HG03045 (cell line): ENCODE results near the gene BZW1.

ENCODE experiments used
- ATAC-seq: cut with Tn5 transposase; IDR thresholded peaks from one replicate; pipeline ENCODE4 v1.9.1; 2021; ENCODE audit warnings: mild to moderate bottlenecking, moderate library complexity; ENCODE audit not compliant: unreplicated experiment

The BZW1 gene

GRCh38 chr2:200811333-200812121, at the start of gene BZW1:
Gene BZW1 (plus strand): TSS chr2:200811910. CDS start chr2:200813218, 1,308 bp downstream.
- peak; percentile 77 for ATAC-seq

GRCh38 chr2:200762127-200762526, 49.6 kb upstream of the BZW1 start:
- no peak for ATAC-seq

DNA sequence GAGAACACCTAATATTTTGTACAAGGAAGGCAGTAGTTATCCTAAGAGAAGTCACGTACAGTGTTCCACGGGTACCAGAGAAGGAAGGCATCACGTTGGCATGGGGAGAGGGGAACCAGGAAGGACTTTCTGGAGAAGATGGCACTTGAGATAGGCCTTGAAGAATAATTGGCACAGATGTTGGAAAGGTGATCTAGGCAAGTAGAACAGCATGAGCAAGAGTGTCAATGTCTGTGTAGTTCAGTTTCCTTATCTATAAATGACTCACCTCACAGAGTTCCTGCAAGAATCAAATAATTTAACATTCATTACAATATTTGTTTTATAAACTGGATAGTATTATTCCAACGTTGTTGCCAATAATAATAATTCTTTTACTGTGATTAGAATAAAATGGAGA, 48.3 kb upstream of the BZW1 start:
- ATAC-seq = no peak

DNA sequence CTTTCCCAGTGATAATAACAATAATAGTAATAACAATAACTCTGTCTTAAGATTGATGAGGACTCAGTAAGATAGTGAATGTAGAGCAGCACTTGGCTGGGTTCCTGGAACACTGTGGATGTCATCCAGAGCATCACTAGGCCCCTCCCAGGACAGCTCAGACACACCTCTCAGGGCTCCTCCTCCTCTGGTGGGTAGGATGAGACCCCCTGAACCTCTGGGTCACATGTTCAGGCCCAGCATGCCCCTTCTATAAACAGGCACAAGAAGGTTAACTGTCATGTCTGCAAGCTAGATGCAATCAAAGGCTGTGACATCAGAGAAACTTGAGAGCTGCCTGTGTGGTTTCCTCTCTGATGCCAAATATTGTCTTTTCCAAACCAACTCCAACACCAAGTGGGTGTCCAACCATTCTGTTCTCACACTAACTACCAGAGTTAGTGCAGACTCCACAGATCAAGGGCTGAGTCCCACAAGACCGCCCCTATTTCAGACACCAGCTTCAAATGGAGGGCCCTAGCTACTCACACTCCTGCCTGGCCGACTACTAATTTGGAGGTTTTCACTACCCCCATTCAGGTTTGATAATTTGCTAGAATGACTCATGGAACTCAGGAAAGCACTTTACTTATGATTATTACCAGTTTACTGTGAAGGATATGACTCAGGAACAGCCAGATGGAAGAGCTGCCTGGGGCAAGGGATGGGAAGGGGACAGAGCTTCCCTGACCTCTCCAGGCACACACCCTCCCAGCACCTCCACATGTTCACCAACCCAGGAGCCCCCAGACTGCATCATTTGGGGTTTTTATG, 46.4 kb upstream of the BZW1 start:
- peak; percentile 60 for ATAC-seq

- ATAC-seq = no peak
Measured at GRCh38 chr2:200765995-200766660, 45.6 kb upstream of the BZW1 start.

DNA sequence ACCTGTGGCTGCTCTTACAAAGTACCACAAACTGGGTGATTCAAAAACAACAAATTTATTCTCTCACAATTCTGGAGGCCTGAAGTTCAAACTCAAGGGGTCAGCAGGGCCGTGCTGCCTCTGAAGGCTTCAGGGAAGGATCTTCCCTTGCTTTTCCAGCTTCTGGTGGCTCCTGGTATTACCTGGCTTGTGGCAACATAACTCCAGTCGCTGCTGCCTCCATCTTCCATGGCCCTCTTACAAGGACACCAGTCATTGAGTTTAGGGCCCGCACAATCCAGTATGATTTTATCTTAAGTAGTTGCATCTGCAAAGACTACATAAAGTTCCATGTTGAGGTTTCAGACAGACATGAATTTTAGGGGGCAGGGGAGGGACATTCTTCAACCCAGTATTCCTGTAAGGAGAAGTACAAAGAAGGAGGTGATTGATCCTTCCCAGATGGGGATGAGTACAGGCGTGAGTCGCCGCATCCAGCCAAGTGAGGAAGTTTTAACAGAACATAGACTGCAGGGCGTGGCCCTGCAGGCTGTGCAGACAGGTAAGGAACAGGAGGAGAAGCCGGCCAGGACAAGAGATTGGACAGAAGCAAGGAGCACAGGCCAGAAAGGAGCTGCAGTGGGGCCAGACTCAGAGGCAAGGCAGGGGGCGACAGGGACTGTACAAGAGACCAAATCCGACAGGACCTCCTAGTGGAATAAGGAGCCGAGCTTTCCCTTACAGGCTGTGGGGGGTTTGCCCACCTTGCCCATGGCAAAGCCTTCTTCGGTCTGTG, 44.4 kb upstream of the BZW1 start:
- no peak for ATAC-seq

DNA sequence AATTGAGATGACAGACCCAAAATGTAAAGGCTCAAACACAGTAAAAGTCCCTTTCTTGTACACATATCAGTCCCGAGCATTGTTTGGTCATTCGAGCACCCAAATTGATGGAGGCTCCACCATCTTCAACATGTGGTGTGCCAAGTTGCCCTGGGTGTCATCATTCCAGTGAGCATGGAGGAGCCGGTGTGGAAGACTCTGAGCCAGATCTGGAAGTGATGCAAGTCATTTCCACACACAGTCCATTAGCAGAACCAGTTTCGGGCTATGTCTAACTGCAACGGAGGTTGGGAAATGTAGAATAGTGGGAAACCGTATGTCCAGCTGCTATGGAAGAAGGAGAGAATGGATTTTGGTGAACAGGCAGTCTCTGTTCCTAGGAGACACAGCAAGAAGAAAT, 40.9 kb upstream of the BZW1 start:
- ATAC-seq = no peak

GRCh38 chr2:200772620-200773019, 39.1 kb upstream of the BZW1 start:
- no peak for ATAC-seq

- no peak for ATAC-seq
Measured at GRCh38 chr2:200773083-200773482, 38.6 kb upstream of the BZW1 start.

GRCh38 chr2:200774920-200775319, 36.8 kb upstream of the BZW1 start:
- no peak for ATAC-seq

DNA sequence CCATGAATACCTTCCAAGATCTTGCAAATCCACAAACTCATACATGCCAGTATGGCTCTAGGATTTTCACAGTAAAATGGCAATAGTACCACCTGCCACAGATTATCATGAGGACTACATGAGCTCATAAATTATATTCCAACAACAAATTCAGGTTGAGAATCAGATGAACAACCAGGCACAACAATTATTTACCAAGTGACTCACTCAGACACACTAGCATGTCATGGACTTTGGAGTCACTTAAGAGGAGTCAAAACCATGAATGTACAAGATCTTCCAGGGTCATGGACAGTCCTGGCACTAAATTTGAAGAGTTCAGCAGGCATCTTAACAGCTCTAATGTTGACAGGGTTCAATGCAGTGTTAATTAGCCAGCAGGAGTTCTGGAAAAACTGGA, 34.4 kb upstream of the BZW1 start:
- ATAC-seq = no peak

GRCh38 chr2:200778038-200778437, 33.7 kb upstream of the BZW1 start:
- no peak for ATAC-seq

GRCh38 chr2:200779214-200779613, 32.5 kb upstream of the BZW1 start:
- no peak for ATAC-seq

GRCh38 chr2:200781616-200782015, 30.1 kb upstream of the BZW1 start:
- no peak for ATAC-seq

DNA sequence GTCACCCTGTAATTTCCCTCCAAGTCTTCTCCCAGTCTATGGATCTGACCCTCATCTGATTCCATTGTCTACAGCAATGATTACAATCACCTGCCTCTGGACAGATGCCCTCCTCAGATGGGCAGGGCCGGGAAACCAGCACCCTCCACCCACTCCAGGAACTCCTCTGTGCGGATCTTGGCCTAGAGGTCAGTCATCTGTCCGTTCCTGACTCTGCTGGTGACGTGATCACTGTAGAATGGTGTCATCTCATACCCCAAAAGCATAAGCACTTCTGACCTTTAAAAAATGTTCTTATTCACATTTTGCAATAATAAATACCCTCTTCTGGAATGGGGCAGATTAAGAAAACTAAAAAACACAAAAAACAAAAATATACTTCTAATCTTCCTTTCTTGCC, 29.5 kb upstream of the BZW1 start:
- ATAC-seq = no peak

DNA sequence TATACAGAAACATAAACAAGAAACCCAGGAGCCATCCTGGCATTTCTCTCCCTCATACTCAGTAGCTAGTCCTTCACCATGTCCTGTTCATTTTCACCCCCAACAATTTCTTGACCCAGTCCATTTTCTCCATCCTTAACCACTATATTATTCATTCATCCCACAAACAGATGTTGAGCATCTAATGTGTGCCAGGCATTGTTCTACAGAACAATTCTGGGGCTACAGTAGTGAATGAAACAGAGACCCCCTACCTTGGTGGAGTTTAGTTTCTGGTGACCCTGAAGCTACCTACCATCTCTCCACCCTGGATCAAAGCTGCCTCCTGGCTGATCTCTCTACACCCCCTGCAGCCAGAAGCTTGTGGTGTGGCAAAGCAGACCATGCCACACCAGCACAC, 27.5 kb upstream of the BZW1 start:
- ATAC-seq = no peak

DNA sequence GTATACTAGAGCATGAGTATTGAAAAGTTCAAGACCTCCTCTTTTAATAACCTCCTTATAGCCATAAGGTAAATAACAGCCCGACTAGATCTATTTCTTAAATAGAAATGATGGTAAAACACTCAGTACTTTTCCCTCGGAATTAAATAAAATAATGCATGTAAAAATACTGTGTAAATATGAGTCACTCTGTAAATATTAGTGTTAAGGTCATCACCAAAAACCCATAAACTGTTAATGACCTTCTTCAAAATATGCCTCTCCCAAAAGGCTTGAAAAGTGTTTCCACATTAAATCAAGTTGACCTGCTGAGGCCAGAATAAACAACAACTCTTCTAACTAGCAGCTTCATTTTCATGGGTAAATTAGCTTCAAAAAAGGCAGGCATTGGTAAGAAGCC, 25.3 kb upstream of the BZW1 start:
- ATAC-seq = no peak

GRCh38 chr2:200786826-200787225, 24.9 kb upstream of the BZW1 start:
- ATAC-seq = no peak

- no peak for ATAC-seq
Measured at GRCh38 chr2:200787351-200788120, 24.2 kb upstream of the BZW1 start.

- ATAC-seq = no peak
Measured at GRCh38 chr2:200788121-200788718, 23.5 kb upstream of the BZW1 start.
